NCI-H526 treated with DMSO at 0.1 percent for 48 hours (cell line): Measurements from ENCODE around the gene TOM1L2.
"Not testable (repeated sequence)": the region's sequence is repeated elsewhere in the genome, so short reads cannot be mapped to it uniquely, and the experiment has no call there.

Experiments
- DNase-seq: peaks from one replicate; lab custom pipeline; 2025; lab: John Stamatoyannopoulos, UW

The TOM1L2 gene

DNA sequence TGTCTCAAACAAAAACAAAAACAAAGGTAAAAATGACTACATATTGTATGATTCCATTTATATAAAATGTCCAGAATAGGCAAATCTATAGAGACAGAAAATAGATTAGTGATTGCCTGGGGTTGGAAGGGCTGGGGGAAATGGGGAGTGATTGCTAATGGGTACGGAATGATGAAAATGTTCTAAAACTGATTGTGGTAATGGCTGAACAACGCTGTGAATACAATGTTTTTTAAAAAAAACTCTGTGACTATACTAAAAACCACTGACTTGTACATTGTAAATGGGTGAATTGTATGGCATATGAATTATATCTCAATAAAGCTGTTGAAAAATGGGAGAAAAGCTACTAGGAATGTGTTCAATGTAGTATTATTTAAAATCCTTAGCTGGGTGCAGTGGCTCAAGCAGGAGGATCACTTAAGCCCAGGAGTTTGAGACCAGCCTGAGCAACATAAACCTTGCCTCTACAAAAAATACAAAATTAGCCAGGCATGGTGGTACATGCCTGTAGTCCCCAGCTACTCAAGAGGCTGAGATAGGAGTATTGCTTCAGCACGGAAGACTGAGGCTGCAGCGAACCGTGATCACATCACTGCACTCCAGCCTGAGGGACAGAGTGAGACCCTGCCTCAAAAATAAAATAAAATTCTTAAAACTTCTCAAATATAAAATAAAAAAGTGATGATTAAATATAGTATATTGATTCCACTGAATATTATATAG lies 47.9 kb downstream of the TOM1L2 start:
- DNase-seq: no peak

DNA sequence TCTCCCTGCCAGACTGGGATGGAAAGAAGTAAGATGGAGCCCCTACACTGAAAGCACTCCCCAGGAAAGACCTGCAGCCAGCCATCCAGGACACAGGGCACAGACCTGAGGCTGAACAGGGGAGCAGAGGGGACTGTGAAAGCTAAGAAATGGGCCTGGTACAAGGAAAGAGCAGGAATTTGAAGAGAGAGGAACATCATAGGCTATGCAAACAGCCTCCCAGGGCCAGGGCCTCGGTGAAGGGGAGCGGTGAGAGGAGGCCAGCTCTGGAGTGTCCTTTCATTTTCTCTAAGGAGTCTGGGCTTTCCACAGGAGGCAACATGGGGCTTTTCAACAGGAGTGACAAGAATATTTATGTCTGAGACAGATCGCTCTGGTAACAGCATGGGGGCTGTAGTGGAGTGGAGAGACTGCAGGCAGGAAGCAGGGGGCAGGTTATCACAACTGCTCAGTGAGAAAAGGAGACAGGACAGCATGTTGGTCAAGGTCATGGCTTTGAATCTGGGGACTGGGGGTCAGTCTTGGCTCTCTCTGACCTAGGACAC lies 50.1 kb downstream of the TOM1L2 start:
- DNase-seq: no peak

DNA sequence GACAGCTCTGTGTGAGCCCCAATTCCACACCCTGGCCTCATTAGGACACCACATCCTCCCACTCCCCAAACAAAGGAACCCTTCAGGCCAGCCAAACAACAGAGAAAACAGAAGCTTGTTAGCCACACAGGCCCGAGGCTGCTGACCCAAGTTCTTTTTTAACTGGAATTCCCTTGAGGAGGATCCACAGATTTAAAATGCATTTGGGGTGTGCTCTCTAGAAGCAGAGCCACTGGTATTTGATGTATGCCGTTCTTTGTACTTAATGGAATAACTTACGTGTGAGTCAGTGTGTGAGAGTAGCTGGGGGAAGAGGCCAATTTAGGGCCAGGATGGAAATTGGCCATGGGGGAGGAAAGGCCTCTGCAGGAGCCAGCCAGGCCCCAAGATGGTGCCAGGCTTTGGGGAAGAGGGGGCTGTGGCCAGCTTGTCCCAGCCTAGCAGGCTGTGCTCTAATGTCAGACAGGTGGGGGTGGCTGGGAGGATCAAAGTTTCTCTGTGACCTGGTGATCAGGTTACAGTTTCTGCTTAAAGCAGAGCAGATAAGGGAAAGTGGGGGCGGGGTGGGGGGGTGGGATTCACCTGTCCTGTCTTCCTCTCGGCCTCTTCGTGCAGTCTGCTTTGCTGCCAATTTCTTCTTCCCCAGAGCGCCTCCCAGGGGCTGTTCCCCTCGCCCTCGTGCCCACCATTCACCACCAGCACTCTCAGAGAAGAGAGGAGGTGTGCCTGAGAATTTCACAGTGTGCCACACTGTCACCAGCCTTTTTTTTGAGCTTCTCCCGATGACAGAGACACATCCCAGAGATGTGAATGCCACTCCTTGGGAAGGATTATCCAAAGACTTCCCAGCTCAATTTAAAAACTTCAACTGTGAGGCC lies 50.8 kb downstream of the TOM1L2 start:
- DNase-seq: no peak

DNA sequence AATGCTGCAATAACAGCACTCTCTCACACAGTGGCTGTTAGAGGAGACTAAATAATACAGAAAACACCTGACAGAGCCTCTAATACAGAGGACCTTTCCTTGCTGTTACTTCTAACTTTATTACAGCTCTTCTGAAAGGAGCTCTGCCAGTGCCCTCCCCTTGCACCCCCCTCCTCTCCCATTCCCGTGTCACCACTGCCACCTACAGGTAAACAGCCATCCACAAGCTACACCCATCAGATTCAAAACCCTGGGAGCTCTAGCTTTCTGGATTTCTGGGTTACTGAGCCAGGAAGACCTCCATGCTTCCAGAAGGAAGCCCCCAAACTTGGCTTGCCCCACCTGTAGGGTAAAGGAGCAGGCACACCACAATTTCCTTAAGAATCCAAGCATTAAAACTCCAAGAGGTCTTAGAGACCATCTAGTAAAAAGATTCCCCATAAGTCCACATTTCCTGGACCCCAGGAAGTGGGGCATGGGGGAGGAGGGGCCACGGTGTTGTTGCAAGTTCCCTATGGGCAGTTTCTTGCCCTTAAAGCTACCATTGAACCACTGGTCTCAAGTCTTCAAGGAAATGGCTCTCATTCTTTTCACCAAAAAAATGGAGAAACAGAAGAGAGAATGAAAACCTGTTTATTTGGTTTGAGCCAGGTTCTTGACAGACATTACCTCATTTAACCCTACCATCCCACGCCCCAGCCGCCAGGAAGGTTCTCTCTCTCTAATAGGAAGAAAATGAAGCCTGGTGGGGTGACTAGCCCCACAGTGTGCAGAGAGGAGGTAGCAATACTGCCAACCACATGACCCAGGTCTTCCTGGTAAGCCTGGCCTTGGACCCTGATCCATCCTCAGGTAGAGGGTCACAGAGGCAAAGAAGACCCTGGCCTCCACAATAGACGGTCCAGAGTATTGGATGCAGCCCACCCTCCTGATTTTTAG lies 52.8 kb downstream of the TOM1L2 start:
- DNase-seq: no peak

DNA sequence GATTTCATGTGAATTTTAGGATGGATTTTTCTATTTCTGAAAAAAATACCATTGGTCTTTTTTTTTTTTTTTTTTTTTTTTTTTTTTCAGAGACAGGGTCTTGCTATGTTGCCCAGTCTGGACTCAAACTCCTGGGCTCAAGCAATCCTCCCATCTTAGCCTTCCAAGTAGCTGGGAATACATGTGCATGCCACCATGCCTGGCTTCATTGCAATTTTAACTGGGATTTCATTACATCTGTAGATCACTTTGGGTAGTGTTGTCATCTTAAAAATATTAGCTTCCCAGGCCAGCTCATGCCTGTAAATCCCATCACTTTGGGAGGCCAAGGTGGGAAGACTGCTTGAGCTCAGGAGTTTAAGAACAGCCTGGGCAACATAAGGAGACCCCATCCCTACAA lies 54.8 kb downstream of the TOM1L2 start:
- no peak for DNase-seq

DNA sequence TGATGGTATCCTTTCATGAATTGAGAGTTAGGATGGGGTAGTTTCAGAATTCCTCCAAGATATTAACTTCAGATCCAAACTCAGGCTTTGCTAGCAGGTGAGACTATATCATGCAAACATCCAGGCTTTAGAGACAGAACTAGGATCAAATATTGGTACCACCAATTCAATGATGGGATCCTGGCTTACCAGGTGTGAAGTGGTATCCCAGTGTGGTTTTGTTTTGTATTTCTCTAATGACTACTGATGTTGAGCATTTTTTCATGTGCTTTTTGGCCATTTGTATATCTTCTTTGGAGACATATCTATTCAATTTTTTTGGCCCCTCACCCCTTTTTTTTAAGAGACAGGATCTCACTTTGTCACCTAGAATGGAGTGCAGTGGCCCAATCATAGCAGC lies 57.0 kb downstream of the TOM1L2 start:
- DNase-seq: no peak

DNA sequence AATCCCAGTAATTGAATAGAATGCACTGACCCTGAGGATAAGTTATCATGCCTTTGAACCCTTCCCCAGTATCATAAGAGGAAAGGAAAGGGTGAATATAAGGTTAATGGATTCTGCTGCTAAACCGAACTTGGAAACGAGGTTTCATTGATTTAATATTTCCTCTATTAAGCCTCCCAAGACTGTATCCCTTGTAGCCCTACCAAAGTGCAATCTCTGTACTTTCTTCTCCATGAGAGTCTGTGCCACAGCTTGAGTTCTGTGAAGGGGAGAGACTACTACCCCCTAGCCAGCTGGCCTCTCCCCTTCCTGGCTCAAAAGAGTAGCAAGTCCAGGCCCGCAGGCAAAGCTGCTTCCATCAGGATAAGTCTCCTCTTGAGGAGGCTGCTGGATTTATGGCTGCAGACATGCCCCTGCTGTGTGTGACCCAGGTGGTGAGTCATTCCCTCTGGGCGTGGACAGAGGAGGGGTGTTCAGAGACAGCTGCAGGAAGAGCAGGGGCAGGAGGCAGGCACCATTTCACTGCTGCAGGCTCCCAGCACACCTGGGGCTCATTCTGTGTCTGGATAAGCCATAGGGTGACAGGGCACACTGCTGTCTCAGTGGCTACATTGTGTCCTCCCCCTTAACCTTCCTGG lies 58.4 kb downstream of the TOM1L2 start:
- DNase-seq: no peak

DNA sequence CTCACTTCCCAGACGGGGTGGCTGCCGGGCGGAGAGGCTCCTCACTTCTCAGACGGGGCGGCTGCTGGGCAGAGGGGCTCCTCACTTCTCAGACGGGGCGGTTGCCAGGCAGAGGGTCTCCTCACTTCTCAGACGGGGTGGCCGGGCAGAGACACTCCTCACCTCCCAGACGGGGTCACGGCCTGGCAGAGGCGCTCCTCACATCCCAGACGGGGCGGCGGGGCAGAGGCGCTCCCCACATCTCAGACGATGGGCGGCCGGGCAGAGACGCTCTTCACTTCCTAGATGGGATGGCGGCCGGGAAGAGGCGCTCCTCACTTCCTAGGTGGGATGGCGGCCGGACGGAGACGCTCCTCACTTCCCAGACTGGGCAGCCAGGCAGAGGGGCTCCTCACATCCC lies 59.9 kb downstream of the TOM1L2 start:
- DNase-seq: not testable (repeated sequence)

DNA sequence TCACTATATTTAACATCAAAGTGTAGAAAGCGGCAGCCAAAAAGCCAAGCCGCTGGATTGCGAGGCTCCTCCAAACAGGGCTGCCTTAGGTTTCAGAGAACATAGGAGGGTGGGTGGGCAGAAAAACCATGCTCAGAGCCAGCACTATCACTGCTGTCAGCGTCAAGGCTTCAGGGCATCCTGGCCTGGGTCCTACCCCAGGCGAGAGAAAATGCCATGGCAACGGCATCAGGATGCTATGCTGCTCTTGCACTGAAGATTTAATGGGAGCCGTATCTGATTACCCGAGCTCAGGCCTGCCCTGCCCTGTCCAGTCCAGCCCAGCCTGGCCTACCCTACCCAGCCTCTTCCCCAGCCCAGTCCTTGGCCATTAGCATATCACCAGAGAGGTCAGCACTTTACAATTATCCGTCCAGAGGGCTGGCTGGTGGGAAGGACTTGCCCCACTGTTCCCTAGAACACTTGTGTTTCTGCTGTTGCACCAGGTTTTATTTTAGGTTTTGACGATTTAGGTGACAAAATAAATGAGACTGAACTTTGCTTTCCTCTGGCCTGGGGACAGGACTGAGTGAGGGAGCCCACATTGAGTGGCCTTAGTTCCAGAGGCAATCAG lies 61.1 kb downstream of the TOM1L2 start:
- DNase-seq: no peak

DNA sequence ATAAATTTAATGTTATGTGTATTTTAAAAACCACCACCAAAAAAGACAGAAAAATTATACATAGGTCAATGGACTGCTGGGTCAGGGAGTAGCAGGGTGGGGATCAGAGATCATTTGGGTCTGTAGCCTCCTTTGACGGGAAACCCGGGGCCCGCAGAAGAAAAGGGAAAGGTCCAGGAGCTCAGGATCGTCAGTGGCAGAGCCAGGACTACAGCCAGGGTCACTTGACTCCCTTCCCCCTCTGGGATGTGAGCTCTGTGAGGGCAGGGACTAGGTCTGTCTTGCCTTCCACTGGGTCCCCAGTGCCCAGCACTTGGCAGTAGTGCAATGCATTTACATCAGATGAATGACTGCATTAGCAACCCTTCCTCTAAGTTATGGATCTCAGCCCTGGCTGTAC lies 62.1 kb downstream of the TOM1L2 start:
- DNase-seq: no peak

DNA sequence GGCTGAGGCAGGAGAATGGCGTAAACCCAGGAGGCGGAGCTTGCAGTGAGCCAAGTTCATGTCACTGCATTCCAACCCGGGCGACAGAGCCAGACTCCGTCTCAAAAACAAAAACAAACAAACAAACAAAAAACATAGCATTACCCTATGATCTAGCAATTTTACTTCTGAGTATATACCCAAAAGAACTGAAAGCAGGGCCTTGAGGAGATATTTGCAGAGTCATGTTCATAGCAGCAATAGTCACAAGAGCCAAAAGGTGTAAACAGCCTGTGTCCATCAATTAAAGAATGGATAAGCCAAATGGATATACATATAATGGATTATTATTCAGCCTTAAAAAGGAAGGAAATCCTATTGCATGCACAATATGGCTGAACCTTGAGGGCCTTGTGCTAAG lies 63.1 kb downstream of the TOM1L2 start:
- DNase-seq: no peak

DNA sequence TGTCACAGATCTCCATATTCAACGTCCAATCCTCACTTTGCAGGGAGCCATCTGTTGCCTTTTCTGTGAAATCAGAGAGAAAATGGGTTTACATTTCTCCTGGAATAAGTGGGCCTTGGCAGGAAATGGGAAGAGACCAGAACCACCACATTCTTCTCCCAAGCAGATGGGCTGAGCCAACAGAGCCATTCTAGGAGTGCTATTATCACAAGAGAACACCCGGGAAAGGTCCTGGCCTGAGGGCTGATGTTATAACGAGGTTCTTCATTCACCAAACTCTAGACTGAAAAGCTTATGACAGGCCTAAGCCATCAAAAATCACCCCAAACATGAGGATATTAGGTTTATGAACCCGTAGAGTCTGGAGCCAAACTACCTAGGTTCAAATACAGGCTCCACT lies 64.7 kb downstream of the TOM1L2 start:
- no peak for DNase-seq

DNA sequence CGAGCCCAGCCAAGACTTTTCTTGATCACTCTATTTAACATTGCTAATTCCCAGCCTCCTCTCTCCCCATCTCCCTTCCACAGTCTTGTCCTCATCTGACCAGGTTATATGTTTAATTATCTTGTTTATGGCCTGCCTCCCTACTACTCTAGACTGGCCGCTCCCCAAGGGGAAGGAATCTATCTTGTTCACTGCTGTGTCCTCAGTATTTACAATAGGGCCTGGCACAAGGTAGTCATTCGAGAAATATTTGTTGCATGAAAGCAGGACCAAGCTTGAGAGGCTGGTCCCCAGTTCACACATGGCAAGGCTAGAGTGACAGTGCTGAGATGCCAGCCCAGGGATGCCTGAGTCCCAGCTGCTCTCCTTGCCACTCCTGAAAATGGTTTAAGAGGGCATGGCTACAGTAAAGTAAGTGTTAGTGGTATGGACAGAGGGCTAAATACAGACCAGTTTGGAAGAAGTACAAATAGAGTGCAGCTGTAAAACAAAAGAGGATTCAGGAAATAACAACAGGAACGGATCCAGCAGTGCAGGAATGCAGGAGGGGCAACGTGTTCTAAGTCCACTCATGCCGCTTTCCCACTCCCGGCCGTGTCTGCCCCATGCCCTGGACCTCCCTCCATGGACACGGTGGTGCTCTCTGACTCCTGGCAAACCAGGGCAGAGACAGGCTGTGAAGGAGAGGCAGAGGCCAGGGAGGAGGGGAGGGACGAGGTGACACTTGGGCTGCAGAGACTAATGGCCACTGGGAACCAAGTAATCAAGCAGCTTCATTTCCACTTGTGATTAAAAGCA lies 65.6 kb downstream of the TOM1L2 start:
- DNase-seq: no peak

DNA sequence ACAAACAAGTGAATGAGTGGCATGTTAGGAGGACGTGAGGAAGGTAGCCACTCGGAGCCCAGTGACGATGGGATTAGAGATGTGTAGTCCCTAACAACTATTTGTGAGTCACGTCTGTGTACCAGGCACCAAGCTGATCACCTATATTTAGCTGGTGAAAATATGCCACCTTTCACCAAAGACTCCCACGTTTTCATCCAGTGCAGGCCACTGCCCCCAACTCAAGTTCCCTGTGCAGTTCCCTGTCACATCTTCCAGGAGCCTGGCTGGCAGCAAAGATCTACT lies 67.2 kb downstream of the TOM1L2 start:
- DNase-seq: no peak

DNA sequence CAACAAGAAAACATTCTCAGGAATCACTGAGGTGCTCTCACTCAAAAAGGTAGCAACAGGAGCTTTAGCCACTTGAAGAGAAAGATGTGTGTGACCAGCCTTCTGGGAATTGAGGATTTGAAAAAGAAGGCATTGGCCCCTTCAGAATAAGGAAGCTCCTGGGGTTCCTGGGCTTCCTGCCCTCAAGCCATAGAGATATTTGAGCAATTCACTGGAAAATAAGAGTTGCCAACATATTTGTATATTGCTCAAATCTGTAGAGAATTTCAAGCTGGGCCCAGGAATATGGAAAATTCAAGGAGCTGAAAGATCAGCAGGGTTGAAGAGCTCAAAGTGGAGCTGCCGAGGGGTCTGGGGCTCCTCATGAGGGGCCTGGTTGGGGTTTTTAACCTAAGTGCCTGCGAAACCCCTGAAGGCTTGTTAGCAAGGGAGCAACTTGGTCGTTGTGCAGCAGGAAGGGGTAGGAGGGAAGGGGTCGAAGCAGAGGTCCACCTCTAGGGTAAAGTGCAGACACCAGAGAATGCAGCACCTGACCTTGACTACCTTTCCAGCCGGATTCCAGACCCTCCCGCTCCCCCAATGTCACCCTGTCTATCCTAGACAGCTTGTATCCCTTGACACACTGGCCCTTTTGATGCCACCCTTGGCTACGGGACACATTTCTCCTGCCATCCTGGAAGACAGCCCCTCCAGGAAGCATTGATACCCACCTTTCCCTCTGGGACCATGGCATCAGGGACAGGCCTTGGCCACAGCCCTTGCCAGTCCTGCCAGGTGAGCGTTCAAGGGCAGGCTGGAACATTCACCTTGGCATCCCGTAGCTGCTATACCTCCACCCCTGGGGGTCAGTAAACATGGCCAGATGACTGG lies 67.8 kb downstream of the TOM1L2 start:
- DNase-seq: no peak

DNA sequence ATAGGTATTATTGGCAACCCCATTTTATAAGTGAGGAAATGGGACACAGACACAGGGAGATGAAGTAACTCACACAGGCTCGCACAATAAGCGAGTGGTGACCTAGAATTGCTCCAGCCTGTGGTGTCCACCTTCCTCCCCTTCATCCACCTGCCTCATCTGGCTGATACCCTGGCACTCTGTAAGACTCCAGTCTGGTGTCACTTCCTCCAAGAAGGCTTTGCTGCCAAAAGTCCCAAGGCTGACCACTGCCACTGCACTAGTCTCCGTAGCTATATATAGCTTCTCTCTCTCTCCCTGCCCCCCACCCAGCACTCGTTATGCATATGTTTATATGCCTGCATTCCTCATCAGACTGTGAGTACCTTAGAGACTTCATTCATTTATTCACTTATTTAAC lies 69.3 kb downstream of the TOM1L2 start:
- no peak for DNase-seq

DNA sequence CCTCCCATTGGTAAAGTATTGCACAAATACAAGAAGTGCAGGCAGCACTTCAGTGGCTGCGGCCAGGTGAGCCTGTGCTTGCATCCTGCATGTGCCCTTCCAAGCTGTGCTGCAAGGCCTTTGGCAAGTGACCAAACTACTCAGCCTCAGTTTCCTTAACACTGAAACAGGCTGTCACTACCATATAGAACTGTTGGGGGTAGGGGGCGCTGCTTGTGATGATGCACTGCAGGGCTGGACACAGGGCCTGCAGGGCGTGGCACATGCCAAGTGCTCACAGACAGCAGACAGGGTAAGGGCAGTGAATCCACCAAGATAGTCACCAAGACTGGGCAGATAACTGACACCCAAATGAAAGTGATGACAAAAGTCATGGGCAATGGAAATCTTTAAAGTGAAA lies 69.8 kb downstream of the TOM1L2 start:
- no peak for DNase-seq

DNA sequence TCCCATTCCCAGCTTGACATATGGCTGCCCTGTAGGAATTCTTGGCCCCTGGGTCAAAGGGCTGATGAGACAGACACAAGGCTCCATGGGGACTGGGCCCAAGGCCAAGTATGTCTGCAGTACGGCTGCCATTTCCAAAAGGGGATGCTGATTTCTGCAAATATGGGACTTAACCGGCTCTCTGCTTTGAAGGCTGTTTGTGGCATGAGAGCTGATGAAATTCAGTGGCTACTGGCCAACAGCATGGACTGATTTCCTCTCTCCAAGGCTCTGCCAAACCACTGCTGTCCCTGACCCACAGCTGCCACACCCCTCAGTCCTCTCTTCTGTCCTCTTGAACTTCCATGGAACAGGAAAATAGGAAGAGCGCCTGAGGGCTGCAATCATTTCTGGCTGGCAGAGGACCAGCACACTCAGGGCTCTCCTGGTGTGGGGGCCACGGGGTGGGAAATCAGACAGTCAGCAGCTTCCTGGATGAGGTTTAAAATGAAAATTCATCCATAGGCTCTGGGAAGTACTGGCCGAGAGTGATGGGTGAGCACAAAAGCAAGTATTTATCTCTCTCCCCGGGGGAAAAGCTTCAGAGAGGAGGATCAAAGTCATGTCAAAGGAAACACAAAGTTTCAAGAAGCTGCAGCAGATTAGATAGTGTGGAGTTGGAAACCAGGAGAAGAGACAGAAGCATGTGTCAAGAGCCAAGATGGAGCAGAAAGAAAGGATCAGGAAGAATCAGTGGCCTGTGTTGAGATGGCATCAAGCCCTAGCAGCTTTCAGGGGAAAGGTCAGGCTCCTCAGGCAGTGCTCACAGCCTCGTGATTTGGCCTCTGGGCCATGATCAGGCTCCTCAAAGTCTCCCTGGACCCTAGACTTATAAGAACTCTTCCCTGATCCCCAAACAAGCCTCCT lies 71.3 kb downstream of the TOM1L2 start:
- no peak for DNase-seq

DNA sequence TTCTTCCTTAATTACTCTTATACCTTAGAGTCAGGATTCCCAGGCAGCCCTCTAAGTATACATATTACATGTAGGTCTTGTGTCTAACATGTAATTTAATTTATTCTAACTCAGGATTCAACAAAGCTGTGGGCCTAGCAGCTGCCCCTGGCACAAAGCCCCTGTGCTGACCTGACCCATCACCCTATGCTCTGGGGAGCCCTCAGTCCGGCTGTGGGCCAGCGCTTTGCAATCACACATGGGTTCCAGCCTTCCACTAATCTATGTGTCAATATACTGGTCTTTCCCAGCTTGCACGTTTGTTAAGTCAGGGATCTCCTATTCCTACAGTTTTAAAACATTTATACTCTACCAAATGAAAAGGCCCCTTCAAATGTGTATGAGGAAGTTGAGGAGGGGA lies 72.7 kb downstream of the TOM1L2 start:
- no peak for DNase-seq
